Erythroblast (primary cell): ENCODE results near the gene CADM4.

Experiments
- GATA1 ChIP-seq: IDR thresholded peaks from 2 replicates; pipeline ENCODE4 v1.6.1; 2011; ENCODE audit warnings: low read depth, mild to moderate bottlenecking, control low read depth, low read length, moderate library complexity
- POLR2A ChIP-seq: IDR thresholded peaks from 2 replicates; pipeline ENCODE4 v1.6.1; 2011; ENCODE audit warnings: mild to moderate bottlenecking, low read length

DNA sequence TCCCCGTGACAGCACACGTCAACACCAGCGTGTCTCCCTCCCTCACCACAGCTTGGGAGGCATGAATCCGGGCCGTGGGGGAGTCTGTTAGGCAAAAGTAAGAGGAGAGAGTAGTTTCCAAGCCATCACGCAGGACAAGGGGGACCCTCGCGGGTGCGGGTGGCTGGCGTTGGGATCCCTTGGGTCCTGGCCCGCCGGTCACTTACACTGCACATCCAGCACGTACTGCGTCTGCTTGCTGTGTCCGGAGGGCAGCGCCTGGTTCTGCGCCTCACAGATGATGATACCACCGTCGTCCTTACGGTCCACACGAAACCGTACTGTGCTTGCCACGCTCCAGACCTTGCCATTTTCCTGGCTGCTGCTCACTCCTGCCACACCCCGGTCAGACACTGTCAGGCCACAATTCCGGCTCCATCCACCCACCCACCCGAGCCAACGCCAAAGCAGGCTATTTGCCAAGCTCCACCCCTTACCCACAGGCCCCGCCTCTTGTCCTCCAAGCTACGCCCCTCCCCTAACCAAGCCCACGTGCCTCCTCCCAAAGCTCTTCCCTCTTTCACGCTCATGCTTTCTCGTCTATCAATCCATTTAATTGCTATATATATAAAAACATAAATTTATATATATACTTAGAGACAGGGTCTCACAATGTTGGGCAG lies 13.6 kb downstream of the CADM4 start:
- no peak for TF ChIP-seq POLR2A
- no peak for TF ChIP-seq GATA1
